Spinal cord (tissue), 4 donors: ENCODE results near the gene TMEM59L. TPM values are rescaled to one million over a fixed set of nuclear protein-coding genes. Genes with fewer than 3 reads are reported as not detected.

Source experiments
- polyA plus RNA-seq, 2 donors: library from polyadenylated mRNA; unstranded; fragments of 120-200 nt; gene quantifications; one replicate each; pipeline ENCODE4 v1.2.1, GENCODE V29; 2013; ENCODE audit not compliant: insufficient read length in 2 of 2
- small RNA-seq: library from RNA; depleted of rRNA; stranded (forward); fragments of <200 nt; gene quantifications from one replicate; pipeline ENCODE3, GENCODE V24; 2014; ENCODE audit warnings: low replicate concordance
- total RNA-seq, 2 donors: library from RNA; depleted of rRNA in 1 of 2; stranded (reverse); fragments of 120-200 nt in 1 of 2; fragments of >200 nt in 1 of 2; gene quantifications; one replicate each; pipeline versions ENCODE4 v1.2.3 to v1.2.4, GENCODE V29; 2013 to 2014

TMEM59L gene
- total and polyA plus RNA-seq, 4 donors: 21.4 to 353 (median 186) TPM

Small RNA genes lying within 50 kb of the gene (small RNA-seq; reads per million reads assigned to genes)
- not detected for gene RN7SL155P

Other genes with a start within 250 kb of the TMEM59L start
- gene GDF15, start 226.7 kb upstream of the TMEM59L start, total RNA-seq: 1 to 10 TPM; 1.7 to 4.2 TPM
- gene GDF15, start 226.7 kb upstream of the TMEM59L start, polyA plus RNA-seq: 1 to 10 TPM in 1 of 2 donors, under 1 TPM in 1; 0.89 to 2.2 TPM
- gene LRRC25, start 215.2 kb upstream of the TMEM59L start, total RNA-seq: 1 to 10 TPM; 1.8 to 2.4 TPM
- 1 to 10 TPM; 1.3 to 1.4 TPM for gene LRRC25, start 215.2 kb upstream of the TMEM59L start, polyA plus RNA-seq
- 100 to 1,000 TPM in 1 of 2 donors, 10 to 100 TPM in 1; 33.5 to 101 TPM for gene SSBP4, start 193.5 kb upstream of the TMEM59L start, total RNA-seq
- 100 to 1,000 TPM; 154 to 166 TPM for gene SSBP4, start 193.5 kb upstream of the TMEM59L start, polyA plus RNA-seq
- 10 to 100 TPM; 51.0 to 100.0 TPM for gene ISYNA1, start 174.7 kb upstream of the TMEM59L start, total RNA-seq
- gene ISYNA1, start 174.7 kb upstream of the TMEM59L start, polyA plus RNA-seq: 100 to 1,000 TPM; 127 to 180 TPM
- 1 to 10 TPM; 7.4 to 7.6 TPM for gene ELL, start 90.8 kb upstream of the TMEM59L start, total RNA-seq
- 10 to 100 TPM; 10.1 to 11.6 TPM for gene ELL, start 90.8 kb upstream of the TMEM59L start, polyA plus RNA-seq
- 100 to 1,000 TPM; 115 to 196 TPM for gene FKBP8, start 69.3 kb upstream of the TMEM59L start, total RNA-seq
- gene FKBP8, start 69.3 kb upstream of the TMEM59L start, polyA plus RNA-seq: 100 to 1,000 TPM; 354 to 364 TPM
- 10 to 100 TPM; 28.0 to 51.1 TPM for gene KXD1, start 55.0 kb upstream of the TMEM59L start, total RNA-seq
- 10 to 100 TPM; 70.2 to 76.0 TPM for gene KXD1, start 55.0 kb upstream of the TMEM59L start, polyA plus RNA-seq
- 100 to 1,000 TPM; 660 to 956 TPM for gene UBA52, start 41.0 kb upstream of the TMEM59L start, total RNA-seq
- gene UBA52, start 41.0 kb upstream of the TMEM59L start, polyA plus RNA-seq: 100 to 1,000 TPM; 638 to 717 TPM
- gene REX1BD, start 24.1 kb upstream of the TMEM59L start, total RNA-seq: 10 to 100 TPM; 23.7 to 84.5 TPM
- 10 to 100 TPM; 70.7 to 71.7 TPM for gene REX1BD, start 24.1 kb upstream of the TMEM59L start, polyA plus RNA-seq
- 10 to 100 TPM in 1 of 2 donors, 1 to 10 TPM in 1; 3.1 to 13.8 TPM for gene CRLF1, start 6.1 kb upstream of the TMEM59L start, total RNA-seq
- 10 to 100 TPM; 14.1 to 27.2 TPM for gene CRLF1, start 6.1 kb upstream of the TMEM59L start, polyA plus RNA-seq
- gene KLHL26, start 24.2 kb downstream of the TMEM59L start, total RNA-seq: 1 to 10 TPM; 3.7 to 6.0 TPM
- gene KLHL26, start 24.2 kb downstream of the TMEM59L start, polyA plus RNA-seq: 10 to 100 TPM; 22.7 to 22.8 TPM
- 1 to 10 TPM; 5.6 to 7.8 TPM for gene CRTC1, start 70.8 kb downstream of the TMEM59L start, total RNA-seq
- gene CRTC1, start 70.8 kb downstream of the TMEM59L start, polyA plus RNA-seq: 10 to 100 TPM; 44.7 to 45.3 TPM
- under 1 TPM in 1 of 2 donors, not detected in 1; 0.40 TPM for gene COMP, start 178.4 kb downstream of the TMEM59L start, total RNA-seq
- under 1 TPM; 0.23 to 0.32 TPM for gene COMP, start 178.4 kb downstream of the TMEM59L start, polyA plus RNA-seq
- gene UPF1, start 219.1 kb downstream of the TMEM59L start, total RNA-seq: 10 to 100 TPM; 45.2 to 49.7 TPM
- 10 to 100 TPM; 53.4 to 57.5 TPM for gene UPF1, start 219.1 kb downstream of the TMEM59L start, polyA plus RNA-seq